Endothelial cell of umbilical vein (primary cell): Measurements from ENCODE around the gene H1-8.

Experiments
- EZH2 ChIP-seq: IDR thresholded peaks from 2 replicates; pipeline ENCODE4 v1.6.1; 2012; ENCODE audit warnings: borderline replicate concordance, low read depth, mild to moderate bottlenecking, moderate library complexity, low read length, inconsistent platforms; ENCODE audit not compliant: severe bottlenecking
- FOS ChIP-seq: IDR thresholded peaks from 2 replicates; pipeline ENCODE4 v1.6.1; 2011; ENCODE audit warnings: mild to moderate bottlenecking, low read length, moderate library complexity, borderline replicate concordance; ENCODE audit not compliant: insufficient read depth
- JUN ChIP-seq: IDR thresholded peaks from 2 replicates; pipeline ENCODE4 v1.6.1; 2011; ENCODE audit warnings: borderline replicate concordance, low read depth; ENCODE audit not compliant: insufficient read length, insufficient read depth
- POLR2A ChIP-seq: IDR thresholded peaks from 2 replicates; pipeline ENCODE4 v1.6.1; 2012; ENCODE audit warnings: low read depth, mild to moderate bottlenecking, control low read depth, low read length
- POLR2AphosphoS5 ChIP-seq: IDR thresholded peaks from 2 replicates; pipeline ENCODE4 v1.6.1; 2012; ENCODE audit warnings: low read depth, mild to moderate bottlenecking, control low read depth, low read length, moderate library complexity; ENCODE audit not compliant: insufficient read depth
- TF ChIP-seq, protein P1 (sequence below), 2 donors: IDR thresholded peaks; 1 replicate in 1 of 2; 2 replicates in 1 of 2; pipeline ENCODE4 v1.5.1; 2011; ENCODE audit warnings: low read length in 2 of 2, mild to moderate bottlenecking in 2 of 2, moderate library complexity in 2 of 2, control low read depth in 1 of 2, inconsistent platforms in 1 of 2, low read depth in 1 of 2; ENCODE audit not compliant: insufficient read depth in 1 of 2; ENCODE audit errors: extremely low read depth in 1 of 2
- TF ChIP-seq, protein P2 (sequence below): IDR thresholded peaks from 2 replicates; pipeline ENCODE4 v1.6.1; 2011; ENCODE audit not compliant: insufficient read depth, insufficient read length

DNA sequence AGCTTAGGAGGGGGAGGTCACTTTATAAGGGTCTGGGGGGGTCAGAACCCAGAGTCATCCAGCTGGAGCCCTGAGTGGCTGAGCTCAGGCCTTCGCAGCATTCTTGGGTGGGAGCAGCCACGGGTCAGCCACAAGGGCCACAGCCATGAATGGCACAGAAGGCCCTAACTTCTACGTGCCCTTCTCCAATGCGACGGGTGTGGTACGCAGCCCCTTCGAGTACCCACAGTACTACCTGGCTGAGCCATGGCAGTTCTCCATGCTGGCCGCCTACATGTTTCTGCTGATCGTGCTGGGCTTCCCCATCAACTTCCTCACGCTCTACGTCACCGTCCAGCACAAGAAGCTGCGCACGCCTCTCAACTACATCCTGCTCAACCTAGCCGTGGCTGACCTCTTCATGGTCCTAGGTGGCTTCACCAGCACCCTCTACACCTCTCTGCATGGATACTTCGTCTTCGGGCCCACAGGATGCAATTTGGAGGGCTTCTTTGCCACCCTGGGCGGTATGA, 14.3 kb upstream of the H1-8 start, which contains the start of gene RHO:
- TF ChIP-seq, protein P1, sequence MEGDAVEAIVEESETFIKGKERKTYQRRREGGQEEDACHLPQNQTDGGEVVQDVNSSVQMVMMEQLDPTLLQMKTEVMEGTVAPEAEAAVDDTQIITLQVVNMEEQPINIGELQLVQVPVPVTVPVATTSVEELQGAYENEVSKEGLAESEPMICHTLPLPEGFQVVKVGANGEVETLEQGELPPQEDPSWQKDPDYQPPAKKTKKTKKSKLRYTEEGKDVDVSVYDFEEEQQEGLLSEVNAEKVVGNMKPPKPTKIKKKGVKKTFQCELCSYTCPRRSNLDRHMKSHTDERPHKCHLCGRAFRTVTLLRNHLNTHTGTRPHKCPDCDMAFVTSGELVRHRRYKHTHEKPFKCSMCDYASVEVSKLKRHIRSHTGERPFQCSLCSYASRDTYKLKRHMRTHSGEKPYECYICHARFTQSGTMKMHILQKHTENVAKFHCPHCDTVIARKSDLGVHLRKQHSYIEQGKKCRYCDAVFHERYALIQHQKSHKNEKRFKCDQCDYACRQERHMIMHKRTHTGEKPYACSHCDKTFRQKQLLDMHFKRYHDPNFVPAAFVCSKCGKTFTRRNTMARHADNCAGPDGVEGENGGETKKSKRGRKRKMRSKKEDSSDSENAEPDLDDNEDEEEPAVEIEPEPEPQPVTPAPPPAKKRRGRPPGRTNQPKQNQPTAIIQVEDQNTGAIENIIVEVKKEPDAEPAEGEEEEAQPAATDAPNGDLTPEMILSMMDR (IDR thresholded peaks at IDR 0.05; ENCODE audit: extremely low read depth in 1 of 2, insufficient read depth in 1 of 2, low read depth in 1 of 2, low read length in 2 of 2), result no peak
- TF ChIP-seq, protein P2, sequence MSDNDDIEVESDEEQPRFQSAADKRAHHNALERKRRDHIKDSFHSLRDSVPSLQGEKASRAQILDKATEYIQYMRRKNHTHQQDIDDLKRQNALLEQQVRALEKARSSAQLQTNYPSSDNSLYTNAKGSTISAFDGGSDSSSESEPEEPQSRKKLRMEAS, result no peak
- TF ChIP-seq EZH2, result no peak
- no peak for TF ChIP-seq POLR2AphosphoS5
- no peak for TF ChIP-seq JUN
- no peak for TF ChIP-seq POLR2A
- TF ChIP-seq FOS, result no peak
